SK-N-MC (cell line): Measurements from ENCODE around the gene SRRT.

ENCODE experiments used
- EZH2 ChIP-seq: fragments of 200-600 bp; sonication (generic); IDR thresholded peaks from one replicate; pipeline ENCODE4 v1.6.1; 2017; ENCODE audit warnings: antibody characterized with exemption
- POLR2AphosphoS5 ChIP-seq: IDR thresholded peaks from 2 replicates; pipeline ENCODE4 v1.6.1; 2012; ENCODE audit warnings: mild to moderate bottlenecking, low read depth, low read length, borderline replicate concordance

DNA sequence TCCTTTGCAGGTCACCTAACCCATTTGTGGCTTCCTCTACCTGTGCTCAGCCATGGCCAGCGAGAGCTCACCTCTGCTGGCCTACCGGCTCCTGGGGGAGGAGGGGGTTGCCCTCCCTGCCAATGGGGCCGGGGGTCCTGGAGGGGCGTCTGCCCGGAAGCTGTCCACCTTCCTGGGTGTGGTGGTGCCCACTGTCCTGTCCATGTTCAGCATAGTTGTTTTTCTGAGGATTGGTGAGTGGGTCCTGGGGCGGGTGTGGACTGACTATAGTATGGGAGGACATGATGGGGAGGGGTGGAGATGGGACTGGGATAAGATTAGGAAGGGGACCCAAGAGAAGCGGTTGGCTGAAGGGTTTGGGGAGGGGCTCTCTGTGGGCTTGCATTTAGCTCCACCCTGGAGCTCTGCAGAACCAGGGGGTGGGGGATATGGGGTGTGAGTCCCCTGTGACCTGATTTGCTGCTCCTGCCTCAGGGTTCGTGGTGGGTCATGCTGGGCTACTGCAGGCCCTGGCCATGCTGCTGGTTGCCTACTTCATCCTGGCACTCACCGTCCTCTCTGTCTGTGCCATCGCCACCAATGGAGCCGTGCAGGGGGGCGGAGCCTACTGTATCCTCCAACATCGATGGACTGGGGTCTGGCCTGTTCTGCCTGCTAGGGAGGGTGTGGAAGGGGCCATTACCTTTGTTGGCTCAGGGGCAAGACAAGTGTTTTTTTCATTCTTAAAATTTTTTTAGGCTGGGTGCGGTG lies 20.6 kb upstream of the SRRT start:
- TF ChIP-seq POLR2AphosphoS5 (no peak), EZH2 (no peak)
